CD1c-positive myeloid dendritic cell (primary cell): Measurements from ENCODE around the gene OR4K1.
"Not testable (repeated sequence)": the region's sequence is repeated elsewhere in the genome, so short reads cannot be mapped to it uniquely, and the experiment has no call there.

Experiments
- DNase-seq: peaks from one replicate; pipeline ENCODE4 v3.0.0-alpha.2; 2016; ENCODE audit errors: extremely low spot score

OR4K1 gene

GRCh38 chr14:19930617-19931016 lies at the start of gene OR4K1:
Gene OR4K1 (plus strand): TSS chr14:19930917. CDS start chr14:19935667, 4,750 bp downstream.
- DNase-seq, result no peak

- DNase-seq, result no peak
Measured at GRCh38 chr14:19895282-19895681, 35.4 kb upstream of the OR4K1 start.

- no peak for DNase-seq
Measured at GRCh38 chr14:19900999-19901398, 29.7 kb upstream of the OR4K1 start.

- no peak for DNase-seq
Measured at GRCh38 chr14:19902409-19902808, 28.3 kb upstream of the OR4K1 start.

GRCh38 chr14:19906665-19907064 lies 24.1 kb upstream of the OR4K1 start:
- no peak for DNase-seq

- DNase-seq, result no peak
Measured at GRCh38 chr14:19911114-19911513, 19.6 kb upstream of the OR4K1 start.

- DNase-seq, result no peak
Measured at GRCh38 chr14:19917243-19917642, 13.5 kb upstream of the OR4K1 start.

GRCh38 chr14:19917955-19918518 lies 12.7 kb upstream of the OR4K1 start:
- DNase-seq, result no peak

GRCh38 chr14:19918553-19919264 lies 12.0 kb upstream of the OR4K1 start:
- no peak for DNase-seq

GRCh38 chr14:19920021-19920657 lies 10.6 kb upstream of the OR4K1 start, which contains the start of gene OR4K5:
Gene OR4K5 (plus strand): TSS chr14:19920607. CDS start chr14:19920607, 0 bp downstream.
- no peak for DNase-seq

- no peak for DNase-seq
Measured at GRCh38 chr14:19941668-19942067, 11.0 kb downstream of the OR4K1 start.

- no peak for DNase-seq
Measured at GRCh38 chr14:19947413-19948090, 16.8 kb downstream of the OR4K1 start.

GRCh38 chr14:19949218-19949617 lies 18.5 kb downstream of the OR4K1 start:
- no peak for DNase-seq

- not testable (repeated sequence) for DNase-seq
Measured at GRCh38 chr14:19969735-19970134, 39.0 kb downstream of the OR4K1 start.

- DNase-seq, result peak; percentile 1
Measured at GRCh38 chr14:19974844-19975243, 44.1 kb downstream of the OR4K1 start.

- no peak for DNase-seq
Measured at GRCh38 chr14:19975291-19975690, 44.6 kb downstream of the OR4K1 start, which contains the start of gene OR4K15. Gene OR4K15 (plus strand): TSS chr14:19975591. CDS start chr14:19975591, 0 bp downstream.
